ENCODE data around the gene IL17RB.

Gene IL17RB

GRCh38 chr3:53846134-53846850, at the start of gene IL17RB, which contains the start of gene CHDH:
TSS of gene IL17RB (plus strand) at chr3:53846568. CDS start at chr3:53846589, 21 bp downstream.
TSS of gene CHDH (minus strand) at chr3:53846419. CDS start at chr3:53824008, 22,411 bp downstream.
- TF ChIP-seq GATA1 (IDR thresholded peaks at IDR 0.05; ENCODE audit: low read depth, low read length), result no peak
- DNase-seq, result peak; percentile 45 to 50

GRCh38 chr3:53798144-53798543, 48.2 kb upstream of the IL17RB start:
- TF ChIP-seq POLR2A (IDR thresholded peaks at IDR 0.05; ENCODE audit: low read length), result no peak
- no peak for TF ChIP-seq GATA1 (IDR thresholded peaks at IDR 0.05; ENCODE audit: low read depth, low read length)

GRCh38 chr3:53799338-53799865, 47.0 kb upstream of the IL17RB start:
- no peak for DNase-seq
- TF ChIP-seq POLR2A (IDR thresholded peaks at IDR 0.05; ENCODE audit: low read length) (no peak), GATA1 (IDR thresholded peaks at IDR 0.05; ENCODE audit: low read depth, low read length) (no peak)

More at GRCh38 chr3:53798144-53798543, 48.2 kb upstream of the IL17RB start:
- DNase-seq, result no peak

GRCh38 chr3:53800041-53800906, 46.1 kb upstream of the IL17RB start:
- DNase-seq, result no peak
- TF ChIP-seq POLR2A (IDR thresholded peaks at IDR 0.05; ENCODE audit: low read length) (no peak), GATA1 (IDR thresholded peaks at IDR 0.05; ENCODE audit: low read depth, low read length) (no peak)

GRCh38 chr3:53801319-53801718, 45.0 kb upstream of the IL17RB start:
- TF ChIP-seq GATA1 (IDR thresholded peaks at IDR 0.05; ENCODE audit: low read depth, low read length) (no peak), POLR2A (IDR thresholded peaks at IDR 0.05; ENCODE audit: low read length) (no peak)
- no peak for DNase-seq

- TF ChIP-seq GATA1 (IDR thresholded peaks at IDR 0.05; ENCODE audit: low read depth, low read length) (no peak), POLR2A (IDR thresholded peaks at IDR 0.05; ENCODE audit: low read length) (no peak)
- no peak for DNase-seq
Measured at GRCh38 chr3:53802256-53802880, 44.0 kb upstream of the IL17RB start.

- TF ChIP-seq GATA1 (IDR thresholded peaks at IDR 0.05; ENCODE audit: low read depth, low read length) (no peak), POLR2A (IDR thresholded peaks at IDR 0.05; ENCODE audit: low read length) (no peak)
- DNase-seq, result no peak
Measured at GRCh38 chr3:53803124-53803815, 43.1 kb upstream of the IL17RB start.

- no peak for DNase-seq
- no peak for TF ChIP-seq POLR2A (IDR thresholded peaks at IDR 0.05; ENCODE audit: low read length)
- no peak for TF ChIP-seq GATA1 (IDR thresholded peaks at IDR 0.05; ENCODE audit: low read depth, low read length)
Measured at GRCh38 chr3:53803816-53804695, 42.3 kb upstream of the IL17RB start.

GRCh38 chr3:53804697-53805462, 41.5 kb upstream of the IL17RB start:
- DNase-seq, result no peak
- TF ChIP-seq GATA1 (IDR thresholded peaks at IDR 0.05; ENCODE audit: low read depth, low read length) (no peak), POLR2A (IDR thresholded peaks at IDR 0.05; ENCODE audit: low read length) (no peak)

GRCh38 chr3:53805463-53806159, 40.8 kb upstream of the IL17RB start:
- TF ChIP-seq GATA1 (IDR thresholded peaks at IDR 0.05; ENCODE audit: low read depth, low read length), result no peak

More at GRCh38 chr3:53805463-53806159, 40.8 kb upstream of the IL17RB start:
- no peak for DNase-seq
